AG09309 (cell line): Measurements from ENCODE around the gene STARD8.
"Not testable (repeated sequence)": the region's sequence is repeated elsewhere in the genome, so short reads cannot be mapped to it uniquely, and the experiment has no call there.

Source experiments
- DNase-seq: peaks from one replicate; pipeline ENCODE4 v3.0.0-alpha.2; 2010; ENCODE audit warnings: low read depth
- H3K4me3 ChIP-seq: 2 replicates; pipeline ENCODE4 v1.5.1; 2011; ENCODE audit warnings: mild to moderate bottlenecking, low read depth, low read length, moderate library complexity; ENCODE audit not compliant: control insufficient read depth
- TF ChIP-seq, protein P1 (sequence below): IDR thresholded peaks from 2 replicates; pipeline ENCODE4 v1.5.1; 2011; ENCODE audit warnings: mild to moderate bottlenecking, low read depth, low read length, inconsistent platforms; ENCODE audit not compliant: insufficient read depth, control insufficient read depth; ENCODE audit errors: missing control alignments

STARD8 gene

DNA sequence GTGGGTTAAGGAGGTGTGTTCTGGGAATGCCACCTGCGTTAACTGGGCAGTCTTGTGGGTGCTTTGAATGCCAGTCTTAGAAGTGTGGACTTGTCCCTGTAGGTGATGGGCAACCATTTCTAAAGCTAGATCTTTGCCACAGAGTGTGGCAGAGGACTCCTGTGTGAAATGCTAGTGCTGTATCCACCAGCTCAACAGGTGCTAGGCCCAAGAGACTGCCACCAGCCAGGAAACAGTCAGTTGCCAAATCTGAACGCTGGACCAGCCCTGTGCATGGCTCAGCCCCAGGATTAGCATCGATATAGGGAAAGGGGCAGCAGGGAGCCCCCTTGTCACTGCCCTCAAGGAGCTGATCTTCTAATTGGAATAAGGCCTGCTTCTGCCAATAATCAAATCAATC, 35.3 kb downstream of the STARD8 start:
- H3K4me3 ChIP-seq: no peak overlapping the region
- TF ChIP-seq, protein P1, sequence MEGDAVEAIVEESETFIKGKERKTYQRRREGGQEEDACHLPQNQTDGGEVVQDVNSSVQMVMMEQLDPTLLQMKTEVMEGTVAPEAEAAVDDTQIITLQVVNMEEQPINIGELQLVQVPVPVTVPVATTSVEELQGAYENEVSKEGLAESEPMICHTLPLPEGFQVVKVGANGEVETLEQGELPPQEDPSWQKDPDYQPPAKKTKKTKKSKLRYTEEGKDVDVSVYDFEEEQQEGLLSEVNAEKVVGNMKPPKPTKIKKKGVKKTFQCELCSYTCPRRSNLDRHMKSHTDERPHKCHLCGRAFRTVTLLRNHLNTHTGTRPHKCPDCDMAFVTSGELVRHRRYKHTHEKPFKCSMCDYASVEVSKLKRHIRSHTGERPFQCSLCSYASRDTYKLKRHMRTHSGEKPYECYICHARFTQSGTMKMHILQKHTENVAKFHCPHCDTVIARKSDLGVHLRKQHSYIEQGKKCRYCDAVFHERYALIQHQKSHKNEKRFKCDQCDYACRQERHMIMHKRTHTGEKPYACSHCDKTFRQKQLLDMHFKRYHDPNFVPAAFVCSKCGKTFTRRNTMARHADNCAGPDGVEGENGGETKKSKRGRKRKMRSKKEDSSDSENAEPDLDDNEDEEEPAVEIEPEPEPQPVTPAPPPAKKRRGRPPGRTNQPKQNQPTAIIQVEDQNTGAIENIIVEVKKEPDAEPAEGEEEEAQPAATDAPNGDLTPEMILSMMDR: no peak
- no peak for DNase-seq

DNA sequence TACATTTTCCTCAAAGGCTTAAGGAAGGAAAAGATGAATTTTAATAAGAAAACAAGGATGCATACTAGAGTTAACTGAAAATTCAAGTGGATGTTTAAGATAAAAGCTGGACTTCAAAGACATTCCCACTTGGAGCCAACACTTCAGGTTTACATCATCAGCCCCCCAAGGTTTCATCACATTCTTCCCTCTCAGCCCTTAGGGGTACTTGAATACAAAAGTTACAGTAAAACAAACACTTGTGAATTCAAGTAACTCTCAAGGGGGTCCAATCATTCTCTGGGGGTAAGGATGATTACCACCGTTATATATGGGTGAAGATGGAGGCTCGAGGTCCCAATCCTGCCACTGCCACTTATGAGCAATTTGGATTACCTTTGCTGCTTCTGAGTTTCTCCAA, 36.1 kb downstream of the STARD8 start:
- no peak overlapping the region for H3K4me3 ChIP-seq
- no peak for DNase-seq
- TF ChIP-seq, protein P1: no peak

DNA sequence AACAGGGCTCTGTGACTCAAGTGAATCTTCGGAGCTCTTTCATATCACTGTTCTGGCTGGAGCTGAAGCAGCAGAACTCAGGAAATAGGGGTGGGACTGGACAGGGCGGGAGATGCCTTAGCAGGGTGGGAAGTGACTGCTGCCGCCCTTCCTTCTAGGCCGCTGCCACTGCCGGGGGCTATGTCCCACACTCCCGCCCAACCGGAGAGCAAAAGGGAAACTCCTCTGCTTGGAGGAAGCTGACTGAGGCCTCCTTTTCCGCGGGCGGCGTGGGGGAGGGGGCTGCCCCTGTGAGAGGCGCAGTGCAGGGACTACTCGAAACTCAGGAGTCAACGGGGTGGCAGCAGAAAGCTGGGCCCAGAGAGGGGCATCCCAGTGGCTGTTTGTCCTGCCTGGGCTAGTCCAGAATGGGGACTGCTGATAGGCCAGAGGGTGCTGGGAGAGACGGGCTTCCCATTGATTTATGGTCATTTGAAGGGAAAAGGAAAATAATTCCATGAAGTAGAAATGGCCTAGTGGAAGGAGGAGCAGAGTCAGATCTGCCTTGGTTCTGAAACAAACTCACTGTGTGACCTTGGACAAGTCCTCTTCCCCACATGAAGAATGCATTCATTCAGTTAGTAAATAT, 36.9 kb downstream of the STARD8 start:
- H3K4me3 ChIP-seq: no peak overlapping the region
- TF ChIP-seq, protein P1: no peak
- DNase-seq: no peak

DNA sequence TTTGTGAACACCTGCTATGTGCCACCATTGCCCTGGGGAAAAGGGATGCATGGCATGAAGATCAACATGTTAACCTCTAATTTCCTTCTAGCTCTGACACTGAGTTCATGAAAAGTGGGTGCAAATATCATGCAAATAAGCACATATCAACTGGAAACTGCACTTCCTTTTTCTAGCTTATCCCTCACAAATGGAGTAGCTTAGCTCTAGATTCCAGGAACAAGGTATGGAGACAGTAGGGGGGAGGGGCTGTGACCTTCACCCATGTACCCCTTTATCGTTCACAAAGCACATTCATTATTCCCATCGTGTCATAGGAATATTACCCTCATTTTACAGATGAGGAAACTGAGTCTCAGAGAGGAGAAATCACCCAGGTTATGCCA, 37.4 kb downstream of the STARD8 start:
- no peak for DNase-seq
- TF ChIP-seq, protein P1: no peak

DNA sequence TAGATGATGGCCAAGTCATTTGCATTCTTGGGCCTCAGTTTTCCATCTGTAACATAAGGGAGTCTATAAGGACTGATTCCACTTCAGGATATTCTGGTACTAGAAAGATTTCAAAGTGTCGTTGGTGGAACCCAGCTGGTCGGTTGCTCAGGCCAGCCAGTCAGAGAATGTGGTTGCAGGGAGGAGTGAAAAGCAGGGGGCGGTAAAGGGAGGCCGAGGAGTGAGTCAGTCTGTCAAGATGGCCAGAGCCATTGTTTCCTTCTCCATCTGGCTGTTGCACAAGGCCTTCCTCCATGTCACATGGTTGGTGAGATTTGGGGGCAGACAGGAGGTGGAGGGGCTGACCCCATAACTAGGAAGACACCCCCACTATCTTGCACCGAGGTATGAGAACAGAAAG, 38.2 kb downstream of the STARD8 start:
- TF ChIP-seq, protein P1: peak; percentile 2
- no peak for DNase-seq
- H3K4me3 ChIP-seq: no peak overlapping the region

More for the DNA sequence above, 37.4 kb downstream of the STARD8 start:
- H3K4me3 ChIP-seq: no peak overlapping the region

DNA sequence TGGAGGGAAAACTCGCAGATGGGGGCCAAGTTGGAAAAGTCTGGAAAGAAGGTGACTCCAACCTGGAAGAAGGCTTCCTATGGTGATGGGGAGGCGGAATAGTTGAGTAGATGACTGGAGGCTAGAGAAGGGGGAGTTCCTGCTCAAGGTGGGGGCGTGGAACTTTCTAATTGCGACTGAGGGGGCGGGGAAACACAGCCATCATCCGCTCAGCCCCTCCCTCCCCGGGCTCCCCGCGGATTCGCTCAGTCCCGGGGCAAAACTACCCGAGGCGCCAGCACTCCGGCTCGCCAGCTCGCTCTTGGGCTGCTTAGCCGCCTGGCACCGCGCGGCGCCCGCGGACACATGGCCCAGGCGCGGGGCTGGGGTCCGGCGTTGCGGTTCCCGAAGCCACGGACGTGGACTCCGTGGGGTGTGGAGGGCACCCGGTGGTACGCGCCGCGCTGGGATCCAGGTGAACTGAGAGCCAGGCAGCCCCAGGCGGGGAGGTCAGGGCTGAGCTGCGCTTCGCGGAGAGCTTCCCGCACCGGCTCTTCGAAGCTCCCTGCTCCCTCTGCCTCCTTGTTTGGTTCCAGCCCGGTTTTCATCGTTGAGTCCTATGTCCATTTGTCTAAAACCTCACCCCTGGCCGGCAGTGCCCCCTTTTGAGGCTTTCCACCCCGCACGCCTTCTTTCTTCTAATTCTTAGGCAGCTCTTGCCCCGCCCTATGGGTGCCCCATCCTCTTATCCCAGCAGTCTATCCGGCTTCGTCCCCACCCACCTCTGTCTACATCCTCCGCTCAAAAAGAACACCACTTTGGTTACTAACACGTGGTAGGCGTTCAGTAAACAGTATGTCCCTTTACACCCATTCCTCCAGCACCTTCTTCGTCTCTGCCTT, 38.9 kb downstream of the STARD8 start:
- DNase-seq: no peak
- TF ChIP-seq, protein P1: no peak
- no peak overlapping the region for H3K4me3 ChIP-seq

DNA sequence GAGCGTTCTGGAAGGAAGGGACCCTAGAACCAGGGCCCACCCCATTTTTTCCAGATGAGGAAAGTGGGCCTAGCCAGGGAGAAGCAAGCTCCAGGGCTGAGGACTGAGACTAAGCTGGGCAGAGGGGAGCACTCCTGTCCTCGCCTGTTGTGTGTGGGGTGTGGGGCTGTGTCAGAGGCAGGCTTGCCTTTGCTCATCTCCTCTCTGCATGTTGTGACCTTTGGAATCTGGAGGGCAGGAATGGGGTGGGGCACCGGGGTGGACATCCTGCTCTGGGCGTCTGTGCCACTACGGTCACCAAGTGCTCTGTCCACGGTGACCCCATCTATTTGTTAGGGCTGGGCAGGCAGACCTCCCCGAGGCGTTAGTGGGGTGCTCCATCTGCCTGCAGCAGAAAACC, 41.5 kb downstream of the STARD8 start:
- DNase-seq: not testable (repeated sequence)

More for the DNA sequence above, 41.5 kb downstream of the STARD8 start:
- not testable (repeated sequence) for H3K4me3 ChIP-seq
